Amniotic stem cell (primary cell): ENCODE data around the gene RAD51B.

Source experiments
- DNase-seq: peaks from one replicate; lab custom pipeline; 2025; lab: John Stamatoyannopoulos, UW

The RAD51B gene

GRCh38 chr14:68444449-68445168 lies 625.0 kb downstream of the RAD51B start:
- no peak for DNase-seq

- DNase-seq = no peak
These were observed 626.9 kb downstream of the RAD51B start for GRCh38 chr14:68446243-68447040.

GRCh38 chr14:68447581-68448251 lies 628.1 kb downstream of the RAD51B start:
- no peak for DNase-seq

GRCh38 chr14:68448252-68448902 lies 628.8 kb downstream of the RAD51B start:
- no peak for DNase-seq

- no peak for DNase-seq
These were observed 630.1 kb downstream of the RAD51B start for GRCh38 chr14:68449561-68450181.

GRCh38 chr14:68450391-68451120 lies 631.0 kb downstream of the RAD51B start:
- DNase-seq = no peak

- DNase-seq = no peak
These were observed 632.3 kb downstream of the RAD51B start for GRCh38 chr14:68451696-68452373.

- no peak for DNase-seq
These were observed 638.7 kb downstream of the RAD51B start for GRCh38 chr14:68458253-68458652.

- DNase-seq = no peak
These were observed 639.4 kb downstream of the RAD51B start for GRCh38 chr14:68458840-68459469.

GRCh38 chr14:68459480-68460136 lies 640.0 kb downstream of the RAD51B start:
- no peak for DNase-seq

- DNase-seq = no peak
These were observed 641.0 kb downstream of the RAD51B start for GRCh38 chr14:68460541-68460940.

- no peak for DNase-seq
These were observed 641.5 kb downstream of the RAD51B start for GRCh38 chr14:68461086-68461485.

- no peak for DNase-seq
These were observed 643.1 kb downstream of the RAD51B start for GRCh38 chr14:68462683-68463082.

GRCh38 chr14:68463299-68463698 lies 643.7 kb downstream of the RAD51B start:
- DNase-seq = no peak

GRCh38 chr14:68463705-68464374 lies 644.3 kb downstream of the RAD51B start:
- no peak for DNase-seq

GRCh38 chr14:68464711-68465110 lies 645.1 kb downstream of the RAD51B start:
- DNase-seq = no peak

GRCh38 chr14:68466491-68466977 lies 647.0 kb downstream of the RAD51B start:
- DNase-seq = peak; percentile 45

- DNase-seq = no peak
These were observed 647.8 kb downstream of the RAD51B start for GRCh38 chr14:68467425-68467824.
